GM06990 (cell line): ENCODE data around the gene DNAH17.

Experiments
- DNase-seq: peaks from one replicate; pipeline ENCODE4 v3.0.0-alpha.2; 2011; ENCODE audit not compliant: insufficient read length; ENCODE audit errors: extremely low read depth
- H3K27me3 ChIP-seq: replicated peaks from 2 replicates; pipeline ENCODE4 v1.6.0; 2011; ENCODE audit warnings: low read length; ENCODE audit not compliant: control insufficient read depth, insufficient read depth
- H3K36me3 ChIP-seq: 2 replicates; pipeline ENCODE4 v1.5.1; 2011; ENCODE audit warnings: low read length; ENCODE audit not compliant: control insufficient read depth, insufficient read depth
- H3K4me3 ChIP-seq: replicated peaks from 2 replicates; pipeline ENCODE4 v1.5.1; 2011; ENCODE audit warnings: low read depth, mild to moderate bottlenecking, control low read depth, low read length
- CTCF ChIP-seq: IDR thresholded peaks from 2 replicates; pipeline ENCODE4 v1.5.1; 2011; ENCODE audit warnings: low read length, control low read depth, mild to moderate bottlenecking, inconsistent platforms; ENCODE audit not compliant: insufficient read depth, poor library complexity, severe bottlenecking

DNAH17 gene

GRCh38 chr17:78557598-78558039 is 19.6 kb downstream of the DNAH17 start:
- no peak for DNase-seq

GRCh38 chr17:78556812-78557211 is 20.4 kb downstream of the DNAH17 start:
- no peaks in the 10 kb centered on the region for H3K27me3 ChIP-seq
- no peak for TF ChIP-seq CTCF
- no peak overlapping the region for H3K4me3 ChIP-seq
- no peak for DNase-seq
- no peaks in the 10 kb centered on the region for H3K36me3 ChIP-seq

More at GRCh38 chr17:78557598-78558039, 19.6 kb downstream of the DNAH17 start:
- no peaks in the 10 kb centered on the region for H3K36me3 ChIP-seq
- no peak for TF ChIP-seq CTCF
- no peak overlapping the region for H3K4me3 ChIP-seq
- H3K27me3 ChIP-seq, result no peaks in the 10 kb centered on the region

GRCh38 chr17:78555746-78556401 is 21.3 kb downstream of the DNAH17 start:
- H3K27me3 ChIP-seq, result no peaks in the 10 kb centered on the region; the same call in 1 of the 2 replicates
- H3K4me3 ChIP-seq, result no peak overlapping the region
- no peak for TF ChIP-seq CTCF
- DNase-seq, result no peak
- H3K36me3 ChIP-seq, result no peaks in the 10 kb centered on the region

DNA sequence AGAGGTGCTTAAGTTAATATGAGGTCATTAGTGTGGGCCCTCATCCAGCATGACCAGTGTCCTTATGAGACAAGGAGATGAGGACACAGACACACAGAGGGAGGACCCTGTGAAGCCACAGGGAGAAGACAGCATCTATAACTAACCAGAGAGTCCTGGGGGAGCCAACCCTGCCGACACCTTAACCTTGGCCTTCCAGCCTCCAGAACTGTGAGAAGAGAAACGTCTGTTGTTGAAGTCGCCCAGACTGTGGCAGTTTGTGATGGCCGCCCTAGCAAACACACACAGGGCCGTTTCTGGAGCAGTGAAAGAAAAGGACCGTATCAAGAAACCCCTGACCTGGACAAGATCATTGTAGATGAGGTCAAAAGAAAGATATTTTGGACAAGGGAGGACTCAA is 26.7 kb downstream of the DNAH17 start:
- Histone ChIP-seq H3K4me3 (no peak overlapping the region), H3K27me3 (no peaks in the 10 kb centered on the region; the same call in 1 of the 2 replicates), H3K36me3 (no peaks in the 10 kb centered on the region)
- no peak for TF ChIP-seq CTCF
- DNase-seq, result no peak

GRCh38 chr17:78548725-78549124 is 28.5 kb downstream of the DNAH17 start:
- no peaks in the 10 kb centered on the region for H3K36me3 ChIP-seq
- TF ChIP-seq CTCF, result no peak
- no peak for DNase-seq
- H3K27me3 ChIP-seq, result no peaks in the 10 kb centered on the region; the same call in 1 of the 2 replicates
- no peak overlapping the region for H3K4me3 ChIP-seq
